Subcutaneous abdominal adipose tissue (tissue), 5 donors: ENCODE measurements around the gene UNK.
"Not testable (repeated sequence)": the region's sequence is repeated elsewhere in the genome, so short reads cannot be mapped to it uniquely, and the experiment has no call there.

ENCODE experiments used
- H3K27ac ChIP-seq: one replicate; pipeline ENCODE4 v1.7.0; 2013; ENCODE audit warnings: low read depth, mild to moderate bottlenecking, inconsistent platforms, low read length, moderate library complexity
- H3K27me3 ChIP-seq, 5 donors: one replicate each; pipeline ENCODE4 v1.7.0; 2013; ENCODE audit warnings: low read length in 5 of 5, inconsistent platforms in 1 of 5; ENCODE audit not compliant: control insufficient read depth in 5 of 5, insufficient read depth in 4 of 5
- H3K36me3 ChIP-seq, 5 donors: one replicate each; pipeline ENCODE4 v1.7.0; 2013; ENCODE audit warnings: low read length in 5 of 5; ENCODE audit not compliant: control insufficient read depth in 5 of 5, insufficient read depth in 5 of 5
- H3K4me1 ChIP-seq, 5 donors: one replicate each; pipeline ENCODE4 v1.7.0; 2013; ENCODE audit warnings: low read length in 5 of 5, mild to moderate bottlenecking in 3 of 5, moderate library complexity in 1 of 5; ENCODE audit not compliant: control insufficient read depth in 5 of 5, insufficient read depth in 5 of 5
- H3K4me3 ChIP-seq, 5 donors: one replicate each; pipeline ENCODE4 v1.7.0; 2013; ENCODE audit warnings: low read length in 5 of 5, low read depth in 1 of 5
- H3K9ac ChIP-seq, 5 donors: one replicate each; pipeline ENCODE4 v1.7.0; 2013; ENCODE audit warnings: low read length in 5 of 5, mild to moderate bottlenecking in 4 of 5, moderate library complexity in 3 of 5
- H3K9me3 ChIP-seq, 5 donors: one replicate each; pipeline ENCODE4 v1.7.0; 2013; ENCODE audit warnings: low read length in 5 of 5; ENCODE audit not compliant: control insufficient read depth in 5 of 5
- donor health status: healthy.
- donor health status: healthy.
- donor health status: healthy.
- donor health status: healthy.
- donor health status: healthy.

The UNK gene

GRCh38 chr17:75799402-75799801 is 14.8 kb downstream of the UNK start:
- no peaks in the 10 kb centered on the region for H3K4me1 ChIP-seq
- H3K9me3 ChIP-seq, result no peaks in the 10 kb centered on the region
- H3K36me3 ChIP-seq, result peaks cover 0 to 35% (median 29%) of the 10 kb centered on the region in 5 donors
- no peak overlapping the region for H3K27ac ChIP-seq
- no peak overlapping the region for H3K4me3 ChIP-seq
- no peaks in the 10 kb centered on the region for H3K27me3 ChIP-seq
- no peak overlapping the region for H3K9ac ChIP-seq

- H3K9me3 ChIP-seq, result no peaks in the 10 kb centered on the region
These were observed 19.3 kb downstream of the UNK start for GRCh38 chr17:75803883-75804282.

GRCh38 chr17:75806822-75807500 is 22.4 kb downstream of the UNK start:
- Histone ChIP-seq H3K27ac (no peak overlapping the region), H3K36me3 (peaks cover 0 to 22% (median 14%) of the 10 kb centered on the region in 5 donors), H3K4me3 (no peak overlapping the region), H3K27me3 (no peaks in the 10 kb centered on the region), H3K9ac (no peak overlapping the region), H3K9me3 (no peaks in the 10 kb centered on the region), H3K4me1 (peaks cover 9 to 22% (median 20%) of the 10 kb centered on the region in 5 donors)

More at GRCh38 chr17:75803883-75804282, 19.3 kb downstream of the UNK start:
- H3K9ac ChIP-seq, result no peak overlapping the region
- H3K4me1 ChIP-seq, result peaks cover 2 to 9% (median 7%) of the 10 kb centered on the region in 5 donors
- H3K27ac ChIP-seq, result no peak overlapping the region
- H3K27me3 ChIP-seq, result no peaks in the 10 kb centered on the region
- H3K36me3 ChIP-seq, result peaks cover 0 to 16% (median 13%) of the 10 kb centered on the region in 5 donors
- H3K4me3 ChIP-seq, result no peak overlapping the region

- no peaks in the 10 kb centered on the region for H3K27me3 ChIP-seq
- H3K4me3 ChIP-seq, result no peak overlapping the region
- H3K27ac ChIP-seq, result peak overlapping the region; percentile 74
- peaks cover 9 to 22% (median 20%) of the 10 kb centered on the region in 5 donors for H3K4me1 ChIP-seq
- no peaks in the 10 kb centered on the region for H3K9me3 ChIP-seq
- peak overlapping the region in 2 of 5 donors; percentile 26 to 68 for H3K9ac ChIP-seq
- H3K36me3 ChIP-seq, result peaks cover 0 to 31% (median 23%) of the 10 kb centered on the region in 5 donors
These were observed 23.3 kb downstream of the UNK start for GRCh38 chr17:75807861-75808260.

GRCh38 chr17:75808549-75808904 is 23.9 kb downstream of the UNK start:
- peaks cover 9 to 22% (median 20%) of the 10 kb centered on the region in 5 donors for H3K4me1 ChIP-seq
- peaks cover 0 to 38% (median 29%) of the 10 kb centered on the region in 5 donors for H3K36me3 ChIP-seq
- no peaks in the 10 kb centered on the region for H3K9me3 ChIP-seq
- H3K9ac ChIP-seq, result peak overlapping the region in 3 of 5 donors; percentile 0 to 68 (median 26)
- H3K27ac ChIP-seq, result peak overlapping the region; percentile 74
- peak overlapping the region in 1 of 5 donors; percentile 11 for H3K4me3 ChIP-seq
- no peaks in the 10 kb centered on the region for H3K27me3 ChIP-seq

- H3K27ac ChIP-seq, result peak overlapping the region; percentile 87
These were observed 24.5 kb downstream of the UNK start for GRCh38 chr17:75808905-75809621.

GRCh38 chr17:75809631-75810111 is 25.1 kb downstream of the UNK start:
- Histone ChIP-seq H3K4me1 (peaks cover 9 to 22% (median 20%) of the 10 kb centered on the region in 5 donors), H3K27ac (peak overlapping the region; percentile 87), H3K4me3 (peak overlapping the region in 4 of 5 donors; percentile 7 to 43 (median 34))

More at GRCh38 chr17:75808905-75809621, 24.5 kb downstream of the UNK start:
- peak overlapping the region in 4 of 5 donors; percentile 11 to 43 (median 34) for H3K4me3 ChIP-seq
- peaks cover 9 to 22% (median 20%) of the 10 kb centered on the region in 5 donors for H3K4me1 ChIP-seq
- peak overlapping the region in 3 of 5 donors; percentile 26 to 68 (median 67) for H3K9ac ChIP-seq
- H3K9me3 ChIP-seq, result no peaks in the 10 kb centered on the region
- H3K36me3 ChIP-seq, result peaks cover 0 to 43% (median 35%) of the 10 kb centered on the region in 5 donors
- H3K27me3 ChIP-seq, result no peaks in the 10 kb centered on the region

GRCh38 chr17:75810216-75810615 is 25.6 kb downstream of the UNK start:
- Histone ChIP-seq H3K4me3 (no peak overlapping the region), H3K36me3 (peaks cover 0 to 55% (median 45%) of the 10 kb centered on the region in 5 donors), H3K27ac (peak overlapping the region; percentile 87), H3K4me1 (peaks cover 9 to 22% (median 20%) of the 10 kb centered on the region in 5 donors), H3K27me3 (no peaks in the 10 kb centered on the region), H3K9me3 (no peaks in the 10 kb centered on the region), H3K9ac (peak overlapping the region in 1 of 5 donors; percentile 67)

More at GRCh38 chr17:75809631-75810111, 25.1 kb downstream of the UNK start:
- H3K27me3 ChIP-seq, result no peaks in the 10 kb centered on the region
- no peaks in the 10 kb centered on the region for H3K9me3 ChIP-seq
- H3K36me3 ChIP-seq, result peaks cover 0 to 49% (median 39%) of the 10 kb centered on the region in 5 donors
- peak overlapping the region in 3 of 5 donors; percentile 12 to 67 (median 63) for H3K9ac ChIP-seq

GRCh38 chr17:75810756-75811155 is 26.1 kb downstream of the UNK start:
- not testable (repeated sequence) for H3K9ac ChIP-seq

More at GRCh38 chr17:75810756-75811155, 26.1 kb downstream of the UNK start:
- Histone ChIP-seq H3K36me3 (peaks cover 0 to 59% (median 48%) of the 10 kb centered on the region in 5 donors), H3K4me1 (peaks cover 9 to 22% (median 20%) of the 10 kb centered on the region in 5 donors)
- not testable (repeated sequence) for H3K9me3 ChIP-seq, H3K4me3 ChIP-seq, H3K27ac ChIP-seq, H3K27me3 ChIP-seq
